HepG2 (cell line): Measurements from ENCODE around the gene TNFSF12. TPM values are rescaled to one million over a fixed set of nuclear protein-coding genes. Genes with fewer than 3 reads are reported as not detected.

Experiments
- AHDC1 ChIP-seq: sonication (generic); formaldehyde crosslinking; IDR thresholded peaks from 2 replicates; pipeline ENCODE4 v1.5.1; 2020; ENCODE audit warnings: mild to moderate bottlenecking, missing genetic modification reagents, borderline replicate concordance
- BRF2 ChIP-seq: sonication (generic); formaldehyde crosslinking; IDR thresholded peaks from 2 replicates; pipeline ENCODE4 v1.8.1; 2022; ENCODE audit warnings: mild to moderate bottlenecking, missing genetic modification reagents
- HBP1 ChIP-seq: IDR thresholded peaks from 2 replicates; pipeline ENCODE4 v1.6.1; 2016; ENCODE audit warnings: low read depth, control low read depth
- MEIS2 ChIP-seq: sonication (generic); formaldehyde crosslinking; IDR thresholded peaks from 2 replicates; pipeline ENCODE4 v1.9.0; 2021; ENCODE audit warnings: mild to moderate bottlenecking, missing genetic modification reagents
- MYNN ChIP-seq: sonication (generic); formaldehyde crosslinking; IDR thresholded peaks from 2 replicates; pipeline ENCODE4 v1.4.0; 2020; ENCODE audit warnings: mild to moderate bottlenecking, low read depth, missing genetic modification reagents
- SP1 ChIP-seq, 2 experiments: fragments of 450-650 bp in 1 of 2; sonication (generic) in 1 of 2; formaldehyde crosslinking in 1 of 2; IDR thresholded peaks; 2 replicates each; pipeline versions ENCODE4 v1.4.0 to v1.6.1; 2016 to 2020; ENCODE audit warnings: missing genetic modification reagents in 1 of 2
- YY1 ChIP-seq: IDR thresholded peaks from 2 replicates; pipeline ENCODE4 v1.6.1; 2011; ENCODE audit warnings: low read length, low read depth, moderate library complexity, mild to moderate bottlenecking; ENCODE audit not compliant: insufficient read depth, insufficient replicate concordance
- ZBTB1 ChIP-seq: sonication (generic); formaldehyde crosslinking; IDR thresholded peaks from 2 replicates; pipeline ENCODE4 v1.4.0; 2020; ENCODE audit warnings: missing genetic modification reagents, borderline replicate concordance
- ZMYM4 ChIP-seq: sonication (generic); formaldehyde crosslinking; IDR thresholded peaks from 2 replicates; pipeline ENCODE4 v1.8.1; 2023; ENCODE audit warnings: mild to moderate bottlenecking, missing genetic modification reagents
- ZNF124 ChIP-seq: sonication (generic); formaldehyde crosslinking; IDR thresholded peaks from 2 replicates; pipeline ENCODE4 v1.4.0; 2020; ENCODE audit warnings: missing genetic modification reagents
- ZNF18 ChIP-seq: sonication (generic); formaldehyde crosslinking; IDR thresholded peaks from 2 replicates; pipeline ENCODE4 v1.8.0; 2022; ENCODE audit warnings: mild to moderate bottlenecking, missing genetic modification reagents; ENCODE audit not compliant: insufficient replicate concordance
- ZNF879 ChIP-seq: sonication (generic); formaldehyde crosslinking; IDR thresholded peaks from 2 replicates; pipeline ENCODE4 v1.8.1; 2023; ENCODE audit warnings: missing genetic modification reagents
- ZNF891 ChIP-seq: sonication (generic); formaldehyde crosslinking; IDR thresholded peaks from 2 replicates; pipeline ENCODE4 v1.5.0; 2020; ENCODE audit warnings: mild to moderate bottlenecking, missing genetic modification reagents
- ZXDC ChIP-seq: sonication (generic); formaldehyde crosslinking; IDR thresholded peaks from 2 replicates; pipeline ENCODE4 v1.5.0; 2020; ENCODE audit warnings: mild to moderate bottlenecking, missing genetic modification reagents
- polyA plus RNA-seq, 8 experiments: library from polyadenylated mRNA; depleted of rRNA in 3 of 8; stranded (reverse) in 7 of 8; unstranded in 1 of 8; fragments of >200 nt; fragmentation: Illumina TruSeq in 4 of 8; extraction: Trizol in 4 of 8; gene quantifications; 2 replicates each; pipeline versions ENCODE4 v1.2.1 to v1.2.3, GENCODE V29; 2011 to 2016; ENCODE audit warnings: low read depth in 4 of 8, missing spikeins in 1 of 8, mixed read lengths in 1 of 8; ENCODE audit not compliant: insufficient read depth in 1 of 8
- total RNA-seq, 5 experiments: library from RNA; depleted of rRNA; stranded (reverse); fragments of >200 nt; fragmentation: Illumina TruSeq; extraction: Trizol; gene quantifications; 2 replicates each; pipeline ENCODE4 v1.2.3, GENCODE V29; 2016; ENCODE audit warnings: low read depth in 1 of 5

Gene TNFSF12
- total and polyA plus RNA-seq, 2 of the 13 experiments (the other 11 are each of a cell fraction or from before 2014, with no cell fraction given), result 0.93 to 7.2 TPM

GRCh38 chr17:7573324-7574080 lies 24.6 kb downstream of the TNFSF12 start (continued):
- peak; percentile 95 for TF ChIP-seq HBP1 (CRISPR knock-in tag)
- no peak for TF ChIP-seq ZMYM4 (CRISPR knock-in tag)
- TF ChIP-seq ZNF879, result no peak
- no peak for TF ChIP-seq AHDC1
- TF ChIP-seq BRF2 (CRISPR knock-in tag), result no peak
- no peak for TF ChIP-seq ZXDC (CRISPR knock-in tag)
- TF ChIP-seq ZNF18 (CRISPR knock-in tag), result no peak
- TF ChIP-seq MEIS2 (CRISPR knock-in tag), result peak; percentile 66; the same call in 1 of the 2 replicates
- peak; percentile 30 for TF ChIP-seq YY1
- no peak; the same call in 1 of the 2 replicates for TF ChIP-seq ZNF891 (CRISPR knock-in tag)
- TF ChIP-seq MYNN (CRISPR knock-in tag), result no peak
- TF ChIP-seq SP1 (IDR thresholded peaks at IDR 0.05), result no peak
- peak; percentile 63 for TF ChIP-seq SP1 (CRISPR knock-in tag; IDR thresholded peaks at IDR 0.05)
- TF ChIP-seq ZNF124 (CRISPR knock-in tag), result no peak
- TF ChIP-seq ZBTB1 (CRISPR knock-in tag), result no peak
